ENCODE measurements around the gene STMN3. TPM values are rescaled to one million over a fixed set of nuclear protein-coding genes. Genes with fewer than 3 reads are reported as not detected.
"Not testable (repeated sequence)": the region's sequence is repeated elsewhere in the genome, so short reads cannot be mapped to it uniquely, and the experiment has no call there.

STMN3 gene
- total and polyA plus RNA-seq, 4 experiments from 2014 or later, result 18.9 to 120 (median 70.1) TPM

DNA sequence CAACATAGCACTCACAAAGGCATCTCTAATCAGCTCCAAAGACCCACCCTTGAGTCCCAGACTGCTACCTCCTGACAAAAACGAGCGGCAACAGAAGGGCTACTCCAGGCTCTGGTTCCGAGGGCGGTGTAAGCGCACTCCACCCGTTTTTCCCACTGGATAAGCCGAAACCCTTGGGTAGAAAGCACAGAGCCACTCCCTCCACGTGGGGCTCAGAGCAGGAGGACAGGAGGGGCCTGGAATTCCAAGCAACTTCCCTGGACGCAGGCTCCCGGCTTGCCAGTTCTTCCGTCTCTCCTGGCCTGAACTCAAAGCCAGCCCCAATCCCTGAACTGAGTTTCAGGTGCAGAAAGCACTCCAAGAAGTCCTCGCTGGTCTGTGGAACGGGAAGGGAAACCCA, 33.7 kb downstream of the STMN3 start:
- Histone ChIP-seq H3K36me3 (ENCODE audit: insufficient read depth, low read length) (peaks cover 38% of the 10 kb centered on the region), H3K4me1 (ENCODE audit: insufficient read depth, low read length) (no peaks in the 10 kb centered on the region), H3K9me3 (ENCODE audit: control insufficient read depth in 1 of 2, low read length in 2 of 2) (no peaks in the 10 kb centered on the region), H3K27ac (ENCODE audit: low read depth, low read length) (no peak overlapping the region), H3K4me3 (ENCODE audit: low read length in 2 of 2) (no peak overlapping the region), H3K27me3 (ENCODE audit: insufficient read depth, low read length) (no peaks in the 10 kb centered on the region)
- Mint-ChIP-seq H3K36me3 (peaks cover 25 to 53% of the 10 kb centered on the region in 2 donors), H3K4me3 (no peak overlapping the region), H3K4me1 (peaks cover 12 to 18% (median 17%) of the 10 kb centered on the region in 4 donors), H3K27ac (no peak overlapping the region), H3K27me3 (no peaks in the 10 kb centered on the region), H3K9me3 (no peaks in the 10 kb centered on the region)
- intact Hi-C loops (cut with micrococcal nuclease), result no loop called here
- CTCF ChIA-PET (ENCODE audit: partially characterized antibody), result interaction anchor here (1.2 kb wide), 1 partner anchor 22 kb away, joined by 3 read pairs; no protein-coding TSS in a partner anchor
- POLR2A ChIA-PET (ENCODE audit: partially characterized antibody), result interaction anchor here (1.6 to 19.3 kb wide), 2 partner anchors 8 to 19 kb away, joined by 8 to 658 read pairs; partner anchors contain the start of gene GMEB2
- no peak for DNase-seq

- intact Hi-C loops (cut with micrococcal nuclease), result no loop called here
Measured at GRCh38 chr20:63619086-63619485, 34.1 kb downstream of the STMN3 start.

GRCh38 chr20:63618291-63618980, 34.8 kb downstream of the STMN3 start:
- no peak overlapping the region for H3K27ac ChIP-seq (ENCODE audit: low read depth, low read length)
- Mint-ChIP-seq H3K4me1 (peaks cover 10 to 18% (median 15%) of the 10 kb centered on the region in 4 donors), H3K36me3 (peaks cover 29 to 57% of the 10 kb centered on the region in 2 donors), H3K27ac (peak overlapping the region in 1 of 7 donors; percentile 36), H3K27me3 (no peaks in the 10 kb centered on the region), H3K9me3 (peaks cover 0 to 1% (median 0%) of the 10 kb centered on the region in 8 donors), H3K4me3 (no peak overlapping the region)
- H3K9me3 ChIP-seq (ENCODE audit: control insufficient read depth in 1 of 2, low read length in 2 of 2), result no peaks in the 10 kb centered on the region
- POLR2A ChIA-PET (ENCODE audit: partially characterized antibody), result interaction anchor here (1.6 to 19.3 kb wide), 2 partner anchors 9 to 21 kb away, joined by 8 to 658 read pairs; partner anchors contain the start of gene GMEB2
- H3K4me3 ChIP-seq (ENCODE audit: low read length in 2 of 2), result no peak overlapping the region
- intact Hi-C loops (cut with micrococcal nuclease), result no loop called here
- H3K4me1 ChIP-seq (ENCODE audit: insufficient read depth, low read length), result no peaks in the 10 kb centered on the region
- no peak for DNase-seq
- peaks cover 38% of the 10 kb centered on the region for H3K36me3 ChIP-seq (ENCODE audit: insufficient read depth, low read length)
- no peaks in the 10 kb centered on the region for H3K27me3 ChIP-seq (ENCODE audit: insufficient read depth, low read length)
- CTCF ChIA-PET (ENCODE audit: partially characterized antibody), result interaction anchor here (0.6 kb wide), 1 partner anchor 14 kb away, joined by 3 read pairs; no protein-coding TSS in a partner anchor

More at GRCh38 chr20:63619086-63619485, 34.1 kb downstream of the STMN3 start:
- no peak overlapping the region for H3K4me3 Mint-ChIP-seq
- H3K27me3 Mint-ChIP-seq, result no peaks in the 10 kb centered on the region
- H3K27ac Mint-ChIP-seq, result no peak overlapping the region
- no peaks in the 10 kb centered on the region for H3K27me3 ChIP-seq (ENCODE audit: insufficient read depth, low read length)
- no peaks in the 10 kb centered on the region for H3K9me3 Mint-ChIP-seq
- H3K4me1 ChIP-seq (ENCODE audit: insufficient read depth, low read length), result no peaks in the 10 kb centered on the region
- CTCF ChIA-PET (ENCODE audit: partially characterized antibody), result interaction anchor here (1.2 kb wide), 1 partner anchor 23 kb away, joined by 3 read pairs; no protein-coding TSS in a partner anchor
- no peak overlapping the region for H3K4me3 ChIP-seq (ENCODE audit: low read length in 2 of 2)
- peaks cover 28 to 53% of the 10 kb centered on the region in 2 donors for H3K36me3 Mint-ChIP-seq
- POLR2A ChIA-PET (ENCODE audit: partially characterized antibody), result interaction anchor here (1.6 to 19.3 kb wide), 2 partner anchors 8 to 20 kb away, joined by 8 to 658 read pairs; partner anchors contain the start of gene GMEB2
- H3K27ac ChIP-seq (ENCODE audit: low read depth, low read length), result no peak overlapping the region
- H3K4me1 Mint-ChIP-seq, result peaks cover 10 to 18% (median 15%) of the 10 kb centered on the region in 4 donors
- H3K36me3 ChIP-seq (ENCODE audit: insufficient read depth, low read length), result peaks cover 38% of the 10 kb centered on the region
- no peak for DNase-seq
- no peaks in the 10 kb centered on the region for H3K9me3 ChIP-seq (ENCODE audit: control insufficient read depth in 1 of 2, low read length in 2 of 2)

DNA sequence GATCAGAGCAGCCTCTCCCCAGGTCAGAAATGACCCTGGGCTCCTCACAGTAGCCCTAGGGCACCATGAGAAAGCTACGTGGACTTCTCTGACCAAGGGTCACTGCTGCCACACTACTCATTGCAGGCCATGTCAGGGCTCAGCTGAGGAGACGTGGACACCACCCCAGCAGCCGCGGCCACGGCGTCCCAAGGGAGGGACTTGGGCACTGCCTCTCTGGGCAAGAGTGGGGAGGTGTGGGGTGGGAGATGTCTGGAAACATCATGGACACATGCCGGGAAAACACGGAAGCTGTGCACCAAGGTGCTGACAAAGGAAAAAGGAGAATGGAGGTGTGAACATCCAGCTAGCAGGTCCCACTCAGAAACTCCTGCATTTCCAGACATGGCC, 35.4 kb downstream of the STMN3 start:
- ChIA-PET CTCF (ENCODE audit: partially characterized antibody) (interaction anchor here (0.6 to 1.1 kb wide), 2 partner anchors 14 to 178 kb away, joined by 3 read pairs; no protein-coding TSS in a partner anchor), POLR2A (ENCODE audit: partially characterized antibody) (interaction anchor here (1.6 to 19.3 kb wide), 3 partner anchors 9 to 21 kb away, joined by 8 to 658 read pairs (median 13); partner anchors contain the start of gene GMEB2)
- no peak for DNase-seq
- no peak overlapping the region for H3K27ac ChIP-seq (ENCODE audit: low read depth, low read length)
- Mint-ChIP-seq H3K27ac (no peak overlapping the region), H3K4me3 (no peak overlapping the region), H3K27me3 (no peaks in the 10 kb centered on the region), H3K4me1 (peaks cover 9 to 20% (median 14%) of the 10 kb centered on the region in 4 donors), H3K36me3 (peaks cover 29 to 57% of the 10 kb centered on the region in 2 donors), H3K9me3 (peaks cover 0 to 1% (median 0%) of the 10 kb centered on the region in 8 donors)
- H3K4me1 ChIP-seq (ENCODE audit: insufficient read depth, low read length), result no peaks in the 10 kb centered on the region
- no peaks in the 10 kb centered on the region for H3K27me3 ChIP-seq (ENCODE audit: insufficient read depth, low read length)
- no peaks in the 10 kb centered on the region for H3K9me3 ChIP-seq (ENCODE audit: control insufficient read depth in 1 of 2, low read length in 2 of 2)
- no peak overlapping the region for H3K4me3 ChIP-seq (ENCODE audit: low read length in 2 of 2)
- peaks cover 38% of the 10 kb centered on the region for H3K36me3 ChIP-seq (ENCODE audit: insufficient read depth, low read length)
- intact Hi-C loops (cut with micrococcal nuclease), result no loop called here

- Histone ChIP-seq H3K36me3 (ENCODE audit: insufficient read depth, low read length) (peaks cover 38% of the 10 kb centered on the region), H3K9me3 (ENCODE audit: control insufficient read depth in 1 of 2, low read length in 2 of 2) (no peaks in the 10 kb centered on the region), H3K27me3 (ENCODE audit: insufficient read depth, low read length) (no peaks in the 10 kb centered on the region), H3K27ac (ENCODE audit: low read depth, low read length) (no peak overlapping the region), H3K4me3 (ENCODE audit: low read length in 2 of 2) (no peak overlapping the region), H3K4me1 (ENCODE audit: insufficient read depth, low read length) (no peaks in the 10 kb centered on the region)
- intact Hi-C loops (cut with micrococcal nuclease), result no loop called here
- Mint-ChIP-seq H3K36me3 (peaks cover 29 to 53% of the 10 kb centered on the region in 2 donors), H3K4me3 (no peak overlapping the region), H3K27ac (peak overlapping the region in 1 of 7 donors; percentile 31), H3K27me3 (no peaks in the 10 kb centered on the region), H3K4me1 (peaks cover 4 to 14% (median 9%) of the 10 kb centered on the region in 4 donors), H3K9me3 (peaks cover 0 to 1% (median 0%) of the 10 kb centered on the region in 8 donors)
- ChIA-PET CTCF (ENCODE audit: partially characterized antibody) (interaction anchor here (0.6 to 5.5 kb wide), 4 partner anchors 15 to 179 kb away, joined by 3 to 28 read pairs (median 3); partner anchors contain the start of gene PTK6), POLR2A (ENCODE audit: partially characterized antibody) (interaction anchor here (4.0 to 19.3 kb wide), 2 partner anchors 10 to 22 kb away, joined by 13 to 658 read pairs; partner anchors contain the start of gene GMEB2)
- DNase-seq, result no peak
Measured at GRCh38 chr20:63617092-63617875, 35.9 kb downstream of the STMN3 start.

- H3K27ac ChIP-seq (ENCODE audit: low read depth, low read length); H3K4me1 Mint-ChIP-seq; DNase-seq; H3K4me3 ChIP-seq (ENCODE audit: low read length in 2 of 2); H3K9me3 ChIP-seq (ENCODE audit: control insufficient read depth in 1 of 2, low read length in 2 of 2); H3K27me3 ChIP-seq (ENCODE audit: insufficient read depth, low read length); H3K4me1 ChIP-seq (ENCODE audit: insufficient read depth, low read length); H3K9me3 Mint-ChIP-seq; H3K27me3 Mint-ChIP-seq; H3K4me3 Mint-ChIP-seq: not testable (repeated sequence)
- intact Hi-C loops (cut with micrococcal nuclease), result loop anchor here (1.0 kb wide), 1 partner anchor 28 kb away; no protein-coding TSS in a partner anchor
- ChIA-PET CTCF (ENCODE audit: partially characterized antibody) (interaction anchor here (0.9 to 5.5 kb wide), 3 partner anchors 11 to 28 kb away, joined by 3 to 28 read pairs (median 4); no protein-coding TSS in a partner anchor), POLR2A (ENCODE audit: partially characterized antibody) (interaction anchor here (1.6 to 4.0 kb wide), 2 partner anchors 12 to 13 kb away, joined by 3 to 13 read pairs; partner anchors contain the start of gene GMEB2)
- peaks cover 33% of the 10 kb centered on the region for H3K36me3 ChIP-seq (ENCODE audit: insufficient read depth, low read length)
- Mint-ChIP-seq H3K27ac (peak overlapping the region in 1 of 7 donors; percentile 55), H3K36me3 (peaks cover 23 to 41% of the 10 kb centered on the region in 2 donors)
Measured at GRCh38 chr20:63613863-63614594, 39.2 kb downstream of the STMN3 start.

Data from CD4-positive, alpha-beta memory T cell (primary cell).